AG04449 (cell line): ENCODE data around the gene MRTFA.

Experiments
- CTCF ChIA-PET: fragments of 350-600 bp; formaldehyde crosslinking; extraction: SDS; loops from one replicate; lab custom pipeline; 2021; ENCODE audit warnings: antibody characterized with exemption; lab: Yijun Ruan, JAX
- POLR2A ChIA-PET: fragments of 400-600, 350-600 bp; formaldehyde crosslinking; extraction: SDS; loops from one replicate; lab custom pipeline; 2020; ENCODE audit warnings: antibody characterized with exemption, inconsistent platforms; lab: Yijun Ruan, JAX
- DNase-seq: peaks from one replicate; pipeline ENCODE4 v3.0.0-alpha.2; 2010; ENCODE audit warnings: low read depth, low spot score
- H3K4me3 ChIP-seq: 2 replicates; pipeline ENCODE4 v1.5.1; 2011; ENCODE audit warnings: low read depth, mild to moderate bottlenecking, control low read depth, low read length
- TF ChIP-seq, protein P1 (sequence below): IDR thresholded peaks from one replicate; pipeline ENCODE4 v1.5.1; 2011; ENCODE audit warnings: mild to moderate bottlenecking, moderate library complexity, low read length, control low read depth, inconsistent platforms; ENCODE audit not compliant: insufficient read depth; ENCODE audit errors: missing control alignments

Gene MRTFA

DNA sequence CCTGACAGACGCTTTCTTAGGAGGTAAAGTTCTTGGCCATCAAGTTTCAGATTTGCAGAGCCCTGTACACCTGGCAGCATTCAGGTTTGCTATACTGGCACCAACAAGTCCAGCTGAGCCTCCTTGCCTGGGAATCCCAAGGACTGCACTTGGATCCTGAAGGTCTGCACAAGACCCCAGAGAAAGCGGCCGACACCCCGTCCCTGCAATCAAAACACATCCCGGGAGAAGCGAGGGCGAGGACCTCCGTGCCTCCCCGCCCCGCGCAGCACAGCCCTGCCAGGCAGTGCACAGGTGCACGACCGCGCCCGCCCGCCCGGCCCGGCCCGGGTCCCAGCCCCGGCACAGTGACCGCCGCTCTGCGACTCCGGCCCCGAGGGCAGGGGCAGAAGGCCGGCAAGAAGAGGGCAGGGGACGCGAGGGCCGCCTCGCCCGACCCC, 559 bp downstream of the MRTFA start:
- peak overlapping the region; percentile 90 for H3K4me3 ChIP-seq
- TF ChIP-seq, protein P1, sequence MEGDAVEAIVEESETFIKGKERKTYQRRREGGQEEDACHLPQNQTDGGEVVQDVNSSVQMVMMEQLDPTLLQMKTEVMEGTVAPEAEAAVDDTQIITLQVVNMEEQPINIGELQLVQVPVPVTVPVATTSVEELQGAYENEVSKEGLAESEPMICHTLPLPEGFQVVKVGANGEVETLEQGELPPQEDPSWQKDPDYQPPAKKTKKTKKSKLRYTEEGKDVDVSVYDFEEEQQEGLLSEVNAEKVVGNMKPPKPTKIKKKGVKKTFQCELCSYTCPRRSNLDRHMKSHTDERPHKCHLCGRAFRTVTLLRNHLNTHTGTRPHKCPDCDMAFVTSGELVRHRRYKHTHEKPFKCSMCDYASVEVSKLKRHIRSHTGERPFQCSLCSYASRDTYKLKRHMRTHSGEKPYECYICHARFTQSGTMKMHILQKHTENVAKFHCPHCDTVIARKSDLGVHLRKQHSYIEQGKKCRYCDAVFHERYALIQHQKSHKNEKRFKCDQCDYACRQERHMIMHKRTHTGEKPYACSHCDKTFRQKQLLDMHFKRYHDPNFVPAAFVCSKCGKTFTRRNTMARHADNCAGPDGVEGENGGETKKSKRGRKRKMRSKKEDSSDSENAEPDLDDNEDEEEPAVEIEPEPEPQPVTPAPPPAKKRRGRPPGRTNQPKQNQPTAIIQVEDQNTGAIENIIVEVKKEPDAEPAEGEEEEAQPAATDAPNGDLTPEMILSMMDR = no peak
- ChIA-PET POLR2A (interaction anchor here (1.1 to 1.8 kb wide), 2 partner anchors 9 to 14 kb away, joined by 3 to 6 read pairs; no protein-coding TSS in a partner anchor), CTCF (interaction anchor here (0.6 to 8.1 kb wide), 3 partner anchors 10 to 122 kb away, joined by 5 to 52 read pairs (median 39); no protein-coding TSS in a partner anchor)
- DNase-seq = no peak

- CTCF ChIA-PET = interaction anchor here (0.6 to 8.1 kb wide), 5 partner anchors 10 to 199 kb away, joined by 4 to 52 read pairs (median 20); no protein-coding TSS in a partner anchor
- DNase-seq = no peak
- TF ChIP-seq, protein P1 = no peak
- POLR2A ChIA-PET = interaction anchor here (1.8 kb wide), 1 partner anchor 8 kb away, joined by 6 read pairs; no protein-coding TSS in a partner anchor
- H3K4me3 ChIP-seq = peak overlapping the region; percentile 90
Observed at GRCh38 chr22:40635043-40635939, 1.2 kb downstream of the MRTFA start.

DNA sequence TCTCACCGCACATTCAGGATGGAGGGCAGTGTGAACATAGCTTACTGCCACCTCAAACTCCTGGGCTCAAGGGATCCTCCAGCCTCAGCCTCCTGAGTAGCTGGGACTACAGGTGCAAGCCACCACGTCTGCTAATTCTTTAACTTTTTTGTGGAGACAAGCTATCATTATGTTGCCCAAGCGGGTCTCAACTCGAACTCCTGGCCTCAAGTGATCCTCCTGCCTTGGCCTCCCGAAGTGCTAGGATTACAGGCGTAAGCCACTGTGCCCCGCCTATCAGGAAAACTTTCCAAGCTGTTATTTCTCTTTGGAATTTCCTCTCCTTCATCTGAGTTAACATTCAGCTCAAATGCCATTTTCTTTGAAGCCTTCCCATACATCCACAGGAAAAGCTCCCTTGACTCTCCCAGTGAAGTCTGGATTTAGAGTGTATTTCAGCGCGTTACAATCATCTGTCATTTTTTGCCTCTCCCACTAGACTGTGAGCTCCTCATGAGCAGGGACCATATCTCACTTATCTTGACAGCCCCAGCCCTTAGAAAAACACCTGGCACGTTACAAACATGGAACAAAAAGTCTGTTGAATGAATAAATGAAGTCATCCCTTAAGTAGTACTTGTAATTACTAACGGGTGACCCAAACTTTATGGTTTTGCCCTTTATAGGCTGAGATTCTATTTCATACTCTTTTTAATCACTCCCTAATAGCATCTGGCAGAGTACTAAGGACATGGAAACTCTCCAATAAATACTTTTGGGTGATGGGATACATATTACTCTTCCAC, 2.2 kb downstream of the MRTFA start:
- DNase-seq = no peak
- peak overlapping the region; percentile 90 for H3K4me3 ChIP-seq
- CTCF ChIA-PET = interaction anchor here (0.8 to 8.1 kb wide), 7 partner anchors 11 to 265 kb away, joined by 3 to 52 read pairs (median 4); no protein-coding TSS in a partner anchor
- POLR2A ChIA-PET = no interaction called here
- TF ChIP-seq, protein P1 = no peak

- ChIA-PET CTCF (interaction anchor here (0.7 to 8.1 kb wide), 8 partner anchors 10 to 197 kb away, joined by 3 to 52 read pairs (median 4); no protein-coding TSS in a partner anchor), POLR2A (no interaction called here)
- H3K4me3 ChIP-seq = no peak overlapping the region
- no peak for DNase-seq
- TF ChIP-seq, protein P1 = no peak
Observed at GRCh38 chr22:40633036-40633435, 3.5 kb downstream of the MRTFA start.

GRCh38 chr22:40631925-40632324, 4.6 kb downstream of the MRTFA start:
- TF ChIP-seq, protein P1 = no peak
- H3K4me3 ChIP-seq = no peak overlapping the region
- no peak for DNase-seq
- ChIA-PET CTCF (interaction anchor here (1.3 to 8.1 kb wide), 3 partner anchors 14 to 138 kb away, joined by 3 to 52 read pairs (median 39); no protein-coding TSS in a partner anchor), POLR2A (interaction anchor here (0.9 kb wide), 1 partner anchor 126 kb away, joined by 3 read pairs; no protein-coding TSS in a partner anchor)
